Heart right ventricle (tissue), 16 donors: ENCODE data around the gene TBC1D4. TPM values are rescaled to one million over a fixed set of nuclear protein-coding genes. Genes with fewer than 3 reads are reported as not detected.
A peak's percentile ranks its signal among the peaks of the same experiment; 100 is the strongest.
"Not testable (repeated sequence)": the region's sequence is repeated elsewhere in the genome, so short reads cannot be mapped to it uniquely, and the experiment has no call there.

Experiments used
- ATAC-seq, 8 donors: fragments of 200-7000 bp; cut with Tn5 transposase; one replicate each; pipeline ENCODE4 v1.9.1; 2020; ENCODE audit warnings: mild to moderate bottlenecking in 8 of 8, moderate library complexity in 8 of 8, moderate number of reproducible peaks in 1 of 8
- DNase-seq, 2 donors: peaks; one replicate each; pipeline ENCODE4 v3.0.0-alpha.2; 2020
- H3K27ac ChIP-seq, 10 donors: fragments of 200-600 bp; sonication (generic) in 2 of 10; one replicate each; pipeline versions ENCODE4 v1.5.0 to v1.8.0; 2020 to 2022; ENCODE audit warnings: mild to moderate bottlenecking in 3 of 10
- H3K27me3 ChIP-seq, 7 donors: fragments of 200-600 bp; one replicate each; pipeline ENCODE4 v1.8.0; 2021 to 2022; ENCODE audit warnings: mild to moderate bottlenecking in 2 of 7
- H3K36me3 ChIP-seq, 9 donors: fragments of 200-600 bp; sonication (generic) in 1 of 9; one replicate each; pipeline versions ENCODE4 v1.5.0 to v1.8.0; 2020 to 2022; ENCODE audit warnings: mild to moderate bottlenecking in 2 of 9
- H3K4me1 ChIP-seq, 9 donors: fragments of 200-600 bp; sonication (generic) in 1 of 9; one replicate each; pipeline versions ENCODE4 v1.5.0 to v1.8.0; 2020 to 2022; ENCODE audit warnings: mild to moderate bottlenecking in 4 of 9
- H3K4me3 ChIP-seq, 10 donors: fragments of 200-600 bp; sonication (generic) in 2 of 10; one replicate each; pipeline versions ENCODE4 v1.5.0 to v1.8.0; 2020 to 2022; ENCODE audit warnings: mild to moderate bottlenecking in 7 of 10, moderate library complexity in 2 of 10
- H3K9me3 ChIP-seq, 11 donors: fragments of 200-600 bp in 10 of 11; sonication (generic) in 2 of 11; one replicate each; pipeline versions ENCODE4 v1.5.0 to v1.8.0; 2013 to 2022; ENCODE audit warnings: mild to moderate bottlenecking in 2 of 11, control low read depth in 1 of 11, moderate library complexity in 1 of 11
- WGBS, 2 donors: extraction: QIAGEN DNeasy Blood & Tissue Kit; methylation state at CpG; one replicate each; pipeline ENCODE4 v1.1.7; 2013; ENCODE audit warnings: inconsistent platforms in 1 of 2; 5-methylcytosine and 5-hydroxymethylcytosine counted together
- intact Hi-C, 10 donors: fragments of 100-400 bp; cut with DNase I; formaldehyde crosslinking; loops; one replicate each; pipeline versions ENCODE4 v1.11.1 to v1.14.2; 2022
- polyA plus RNA-seq, 2 donors: library from polyadenylated mRNA; stranded (reverse); fragments of 200-250 nt; gene quantifications; one replicate each; pipeline ENCODE4 v1.2.3, GENCODE V29; 2013
- total RNA-seq, 10 donors: library from RNA; stranded (reverse); fragmentation: NEBNext Ultra II Directional in 3 of 10; extraction: Animal tissue kit (Norgen Biotek cat#: 25700) in 3 of 10; gene quantifications; one replicate each; pipeline versions ENCODE4 v1.2.1 to v1.2.4, GENCODE V29; 2021 to 2023
- TF ChIP-seq, protein P1 (sequence below), 9 donors: fragments of 200-600 bp; sonication (generic) in 2 of 9; IDR thresholded peaks; one replicate each; pipeline versions ENCODE4 v1.5.0 to v1.8.0; 2021 to 2022; ENCODE audit warnings: antibody characterized with exemption in 9 of 9, mild to moderate bottlenecking in 5 of 9, moderate library complexity in 1 of 9
- donor health status: Arrhythmogenic right ventricular cardiomyopathy.
- donor health status: ischemic (EF 13 %, LVEDD 7.1; RV severe dilation, severe dysfunction).
- donor health status: healthy with polysubstance abuse.
- donor health status: DM: no; HTN: yes; CAD: no.
- donor health status: DM: no; HTN: no; CAD: no.
- donor health status: ischemic (EF 25% LVEDD 6.9; RV normal size, moderate dysfunction).
- donor health status: ischemic (EF 25% LVEDD 5.7; RV mildly dilated, moderate dysfunction).
- donor health status: healthy.
- donor health status: DM: yes; HTN: yes; CAD: no.
- donor health status: Ischemic cardiomyopathy.
- donor health status: ischemic (EF 35%, LVEDD 5.7; RV mildly dilated, moderate dysfunction).
- donor health status: nonischemic (EF 11% LVEDD 7.7; RV severe dilation, severe dysfunction).
- donor health status: DM: yes; HTN: yes; CAD: no.
- donor health status: PGD.
- donor health status: ischemic (EF 29% LVEDD 5.4; RV normal size, mild dysfunction).
- donor health status: nonischemic (EF 23%, LVEDD 6.1; RV moderate dilation, normal function).

The TBC1D4 gene
- total and polyA plus RNA-seq, 12 donors = 10.1 to 124 (median 93.5) TPM

DNA sequence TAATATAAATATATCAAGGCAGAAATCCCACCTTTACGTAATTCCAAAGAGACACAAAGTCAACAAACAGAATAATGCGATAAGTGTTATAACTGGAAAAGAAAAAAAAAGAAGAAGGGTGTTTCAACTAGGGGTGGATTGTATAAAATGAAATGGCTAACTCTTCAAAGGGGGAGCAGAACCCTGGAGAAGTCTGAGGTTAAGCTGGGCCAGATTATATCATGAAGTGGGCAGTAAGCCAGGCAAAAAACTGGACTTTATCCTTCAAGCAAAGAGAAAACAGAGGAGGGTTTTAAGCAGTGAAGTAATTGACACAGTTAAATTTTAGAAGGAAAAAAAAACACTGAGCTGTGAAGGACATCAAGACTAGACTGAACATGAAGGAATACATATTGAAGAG lies 41.9 kb downstream of the TBC1D4 start:
- Histone ChIP-seq H3K9me3 (peaks cover 0 to 5% (median 0%) of the 10 kb centered on the region in 11 donors), H3K4me1 (peaks cover 0 to 71% (median 42%) of the 10 kb centered on the region in 9 donors), H3K4me3 (no peak overlapping the region), H3K27me3 (no peaks in the 10 kb centered on the region), H3K27ac (peak overlapping the region in 7 of 10 donors; percentile 21 to 77 (median 58)), H3K36me3 (no peaks in the 10 kb centered on the region)
- DNase-seq (no peak), ATAC-seq (peak in 4 of 8 donors; percentile 18 to 53 (median 22))
- intact Hi-C loops = loop anchor here in 2 of 10 donors (5.0 kb wide), 3 partner anchors 33 to 42 kb away; partner anchors contain the start of gene TBC1D4 (in 1 of the 2)
- TF ChIP-seq, protein P1, sequence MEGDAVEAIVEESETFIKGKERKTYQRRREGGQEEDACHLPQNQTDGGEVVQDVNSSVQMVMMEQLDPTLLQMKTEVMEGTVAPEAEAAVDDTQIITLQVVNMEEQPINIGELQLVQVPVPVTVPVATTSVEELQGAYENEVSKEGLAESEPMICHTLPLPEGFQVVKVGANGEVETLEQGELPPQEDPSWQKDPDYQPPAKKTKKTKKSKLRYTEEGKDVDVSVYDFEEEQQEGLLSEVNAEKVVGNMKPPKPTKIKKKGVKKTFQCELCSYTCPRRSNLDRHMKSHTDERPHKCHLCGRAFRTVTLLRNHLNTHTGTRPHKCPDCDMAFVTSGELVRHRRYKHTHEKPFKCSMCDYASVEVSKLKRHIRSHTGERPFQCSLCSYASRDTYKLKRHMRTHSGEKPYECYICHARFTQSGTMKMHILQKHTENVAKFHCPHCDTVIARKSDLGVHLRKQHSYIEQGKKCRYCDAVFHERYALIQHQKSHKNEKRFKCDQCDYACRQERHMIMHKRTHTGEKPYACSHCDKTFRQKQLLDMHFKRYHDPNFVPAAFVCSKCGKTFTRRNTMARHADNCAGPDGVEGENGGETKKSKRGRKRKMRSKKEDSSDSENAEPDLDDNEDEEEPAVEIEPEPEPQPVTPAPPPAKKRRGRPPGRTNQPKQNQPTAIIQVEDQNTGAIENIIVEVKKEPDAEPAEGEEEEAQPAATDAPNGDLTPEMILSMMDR (IDR thresholded peaks at IDR 0.05) = no peak
- WGBS, 2 donors = 71% methylated on average over 2 of the region's 2 CpGs

GRCh38 chr13:75437582-75438318 lies 44.2 kb downstream of the TBC1D4 start:
- Histone ChIP-seq H3K36me3 (no peaks in the 10 kb centered on the region), H3K27me3 (no peaks in the 10 kb centered on the region), H3K27ac (peak overlapping the region in 8 of 10 donors; percentile 21 to 77 (median 58)), H3K4me1 (peaks cover 0 to 58% (median 33%) of the 10 kb centered on the region in 9 donors), H3K9me3 (peaks cover 0 to 6% (median 0%) of the 10 kb centered on the region in 11 donors), H3K4me3 (peak overlapping the region in 1 of 10 donors; percentile 0)
- ATAC-seq = peak; percentile 50 to 73 (median 62)
- WGBS, 2 donors = 23 to 37% methylated on average over 4 of the region's 4 CpGs
- intact Hi-C loops = loop anchor here in 1 of 10 donors (5.0 kb wide), 1 partner anchor 45 kb away; the partner anchor contains the start of gene TBC1D4
- peak in 1 of 2 donors; percentile 26 for DNase-seq
- TF ChIP-seq, protein P1 (IDR thresholded peaks at IDR 0.05) = no peak

DNA sequence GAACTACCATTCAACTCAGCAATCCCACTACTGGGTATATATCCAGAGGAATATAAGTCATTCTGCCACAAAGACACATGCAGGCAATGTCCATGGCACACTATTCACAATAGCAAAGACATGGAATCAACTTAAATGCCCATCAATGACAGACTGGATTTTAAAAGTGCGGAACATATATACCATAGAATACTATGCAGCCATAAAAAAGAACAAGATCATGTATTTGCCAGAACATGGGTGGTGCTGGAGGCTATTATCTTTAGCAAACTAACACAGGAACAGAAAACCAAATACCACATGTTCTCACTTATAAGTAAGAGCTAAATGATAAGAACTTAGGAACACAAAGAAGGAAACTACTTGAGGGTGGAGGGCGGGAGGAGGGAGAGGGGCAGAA lies 47.8 kb downstream of the TBC1D4 start:
- peaks cover 0 to 67% (median 31%) of the 10 kb centered on the region in 9 donors for H3K4me1 ChIP-seq

DNA sequence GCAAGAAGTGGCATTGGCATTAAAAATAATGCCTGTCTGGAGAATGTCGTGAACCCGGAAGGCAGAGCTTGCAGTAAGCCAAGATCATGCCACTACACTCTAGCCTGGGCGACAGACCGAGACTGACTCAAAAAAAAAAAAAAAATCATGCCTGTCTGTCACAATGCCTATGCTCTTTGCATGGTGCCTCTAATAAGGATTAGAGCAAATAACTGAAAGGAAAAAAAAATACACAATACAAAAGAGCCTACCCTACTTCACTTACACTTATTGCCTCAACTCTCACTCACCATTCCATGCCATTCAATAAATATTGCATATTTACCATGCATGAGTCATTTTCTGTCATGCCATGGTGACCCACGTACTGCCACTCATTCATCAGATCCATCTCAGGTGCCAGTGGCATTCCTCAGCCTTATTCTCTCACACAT lies 49.1 kb downstream of the TBC1D4 start:
- intact Hi-C loops = loop anchor here in 1 of 10 donors (2.0 kb wide), 1 partner anchor 42 kb away; no protein-coding TSS in a partner anchor
- Histone ChIP-seq H3K36me3 (no peaks in the 10 kb centered on the region), H3K27me3 (no peaks in the 10 kb centered on the region), H3K9me3 (peaks cover 0 to 6% (median 0%) of the 10 kb centered on the region in 11 donors), H3K4me1 (peaks cover 0 to 67% (median 30%) of the 10 kb centered on the region in 9 donors), H3K4me3 (no peak overlapping the region), H3K27ac (peak overlapping the region in 8 of 10 donors; percentile 3 to 54 (median 32))
- no peak for DNase-seq
- peak in 3 of 8 donors; percentile 29 to 37 (median 35) for ATAC-seq
- 64 to 65% methylated on average over 5 of the region's 5 CpGs for WGBS, 2 donors
- TF ChIP-seq, protein P1 (IDR thresholded peaks at IDR 0.05) = no peak

More for the DNA sequence above, 47.8 kb downstream of the TBC1D4 start:
- ATAC-seq, H3K27me3 ChIP-seq, intact Hi-C loops, H3K36me3 ChIP-seq, H3K4me3 ChIP-seq, DNase-seq, H3K9me3 ChIP-seq: not testable (repeated sequence)
- 95 to 98% methylated on average over 2 of the region's 2 CpGs for WGBS, 2 donors
- peak overlapping the region in 3 of 10 donors; percentile 28 to 54 (median 29) for H3K27ac ChIP-seq
